PC-9 (cell line): ENCODE measurements around the gene GBE1. TPM values are rescaled to one million over a fixed set of nuclear protein-coding genes. Genes with fewer than 3 reads are reported as not detected.

Experiments
- BruUV-seq: library from RNA; stranded (reverse); fragments of 400-500 nt; replicated peaks from 2 replicates; lab custom pipeline; 2021; lab: Mats Ljungman, UMichigan
- CTCF ChIA-PET: fragments of 300-600 bp; sonication (Branson Sonifier 250); formaldehyde crosslinking; loops from one replicate; lab custom pipeline; 2022; ENCODE audit warnings: antibody characterized with exemption; lab: Charles Lee
- POLR2A ChIA-PET: fragments of 300-600 bp; sonication (Branson Sonifier 250); formaldehyde crosslinking; loops from one replicate; lab custom pipeline; 2022; ENCODE audit warnings: antibody characterized with exemption; ENCODE audit not compliant: unreplicated experiment; lab: Charles Lee
- DNase-seq, 2 experiments: peaks; one replicate each; pipeline versions ENCODE4 v3.0.0 to v3.0.0-alpha.2; 2015 to 2022; ENCODE audit warnings: mixed read lengths in 1 of 2
- H2AFZ ChIP-seq: fragments of 200-600 bp; sonication (generic); 2 replicates; pipeline ENCODE4 v1.8.1; 2017; ENCODE audit warnings: antibody characterized with exemption
- H3F3A ChIP-seq: fragments of 200-600 bp; sonication (generic); 2 replicates; pipeline ENCODE4 v1.8.1; 2017; ENCODE audit warnings: antibody characterized with exemption, mild to moderate bottlenecking, low read depth; ENCODE audit not compliant: insufficient read depth
- H3K27ac ChIP-seq: fragments of 200-600 bp; sonication (generic); 2 replicates; pipeline ENCODE4 v1.6.1; 2016; ENCODE audit warnings: mixed run types
- H3K27me3 ChIP-seq: fragments of 200-600 bp; sonication (generic); 2 replicates; pipeline ENCODE4 v1.6.1; 2016; ENCODE audit warnings: low read depth, mixed run types; ENCODE audit not compliant: insufficient read depth
- H3K36me3 ChIP-seq: fragments of 200-600 bp; sonication (generic); 2 replicates; pipeline ENCODE4 v1.6.1; 2016; ENCODE audit warnings: low read depth, mixed run types
- H3K4me1 ChIP-seq: fragments of 200-600 bp; sonication (generic); replicated peaks from 2 replicates; pipeline ENCODE4 v1.6.1; 2016; ENCODE audit warnings: mixed run types; ENCODE audit not compliant: insufficient read depth
- H3K4me2 ChIP-seq: fragments of 200-600 bp; sonication (generic); 2 replicates; pipeline ENCODE4 v1.6.1; 2017; ENCODE audit warnings: mixed run types
- H3K4me3 ChIP-seq: fragments of 200-600 bp; sonication (generic); 2 replicates; pipeline ENCODE4 v1.6.1; 2016; ENCODE audit warnings: mixed run types
- H3K79me2 ChIP-seq: fragments of 200-600 bp; sonication (generic); 2 replicates; pipeline ENCODE4 v1.6.1; 2017; ENCODE audit warnings: low read depth, mixed run types
- H3K9me2 ChIP-seq: fragments of 200-600 bp; sonication (generic); 2 replicates; pipeline ENCODE4 v1.8.1; 2017; ENCODE audit warnings: mild to moderate bottlenecking; ENCODE audit not compliant: insufficient read depth
- H3K9me3 ChIP-seq: fragments of 200-600 bp; sonication (generic); 2 replicates; pipeline ENCODE4 v1.8.1; 2016; ENCODE audit warnings: low read depth; ENCODE audit not compliant: insufficient read depth
- H4K20me1 ChIP-seq: fragments of 200-600 bp; sonication (generic); 2 replicates; pipeline ENCODE4 v1.8.1; 2017; ENCODE audit not compliant: insufficient read depth
- EZH2 ChIP-seq: fragments of 200-600 bp; sonication (generic); IDR thresholded peaks from 2 replicates; pipeline ENCODE4 v1.8.0; 2017; ENCODE audit warnings: antibody characterized with exemption, low read depth
- intact Hi-C: fragments of 100-400 bp; cut with micrococcal nuclease; formaldehyde crosslinking; loops from one replicate; pipeline ENCODE4 v1.10.0; 2022; ENCODE audit not compliant: unreplicated experiment
- total RNA-seq: library from RNA; stranded (reverse); gene quantifications from 2 replicates; pipeline ENCODE4 v1.2.3, GENCODE V29; 2021
- TF ChIP-seq, protein P1 (sequence below): fragments of 200-600 bp; sonication (generic); conservative IDR thresholded peaks from 2 replicates; pipeline ENCODE4 v1.6.1; 2017; ENCODE audit warnings: mixed run types, antibody characterized with exemption, mild to moderate bottlenecking, moderate library complexity

GBE1 gene
- total RNA-seq, 1 experiment from 2014 or later: 31.2 TPM

DNA sequence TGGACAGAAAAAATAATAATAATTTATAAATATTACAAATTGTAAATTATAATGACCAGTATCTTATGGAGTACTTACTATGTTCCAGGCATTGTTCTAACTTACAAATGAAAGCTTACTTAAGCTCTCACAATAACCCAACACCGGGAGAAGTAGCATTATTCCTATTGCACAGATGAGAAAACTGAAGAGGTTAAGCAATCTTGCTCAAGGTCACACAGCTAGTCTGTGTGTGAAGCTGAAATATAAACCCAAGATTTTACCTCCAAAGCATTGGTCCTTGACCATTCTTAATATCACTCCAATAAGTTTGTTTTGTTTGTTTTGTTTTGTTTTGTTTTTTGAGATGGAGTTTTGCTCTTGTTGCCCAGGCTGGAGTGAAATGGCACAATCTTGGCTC is 43.1 kb downstream of the GBE1 start:
- H2AFZ ChIP-seq: no peak overlapping the region
- H4K20me1 ChIP-seq: no peaks in the 10 kb centered on the region
- DNase-seq: no peak
- no peaks in the 10 kb centered on the region for H3K79me2 ChIP-seq
- no peak overlapping the region for H3K4me2 ChIP-seq
- H3K9me2 ChIP-seq: no peaks in the 10 kb centered on the region
- CTCF ChIA-PET: no interaction called here
- no peak overlapping the region for H3K4me3 ChIP-seq
- no peaks in the 10 kb centered on the region for H3K27me3 ChIP-seq
- no TSS peak for BruUV-seq
- H3F3A ChIP-seq: 0 out of 2 replicates have a peak, but pooled peaks cover 6% of the 10 kb centered on the region
- TF ChIP-seq, protein P1, sequence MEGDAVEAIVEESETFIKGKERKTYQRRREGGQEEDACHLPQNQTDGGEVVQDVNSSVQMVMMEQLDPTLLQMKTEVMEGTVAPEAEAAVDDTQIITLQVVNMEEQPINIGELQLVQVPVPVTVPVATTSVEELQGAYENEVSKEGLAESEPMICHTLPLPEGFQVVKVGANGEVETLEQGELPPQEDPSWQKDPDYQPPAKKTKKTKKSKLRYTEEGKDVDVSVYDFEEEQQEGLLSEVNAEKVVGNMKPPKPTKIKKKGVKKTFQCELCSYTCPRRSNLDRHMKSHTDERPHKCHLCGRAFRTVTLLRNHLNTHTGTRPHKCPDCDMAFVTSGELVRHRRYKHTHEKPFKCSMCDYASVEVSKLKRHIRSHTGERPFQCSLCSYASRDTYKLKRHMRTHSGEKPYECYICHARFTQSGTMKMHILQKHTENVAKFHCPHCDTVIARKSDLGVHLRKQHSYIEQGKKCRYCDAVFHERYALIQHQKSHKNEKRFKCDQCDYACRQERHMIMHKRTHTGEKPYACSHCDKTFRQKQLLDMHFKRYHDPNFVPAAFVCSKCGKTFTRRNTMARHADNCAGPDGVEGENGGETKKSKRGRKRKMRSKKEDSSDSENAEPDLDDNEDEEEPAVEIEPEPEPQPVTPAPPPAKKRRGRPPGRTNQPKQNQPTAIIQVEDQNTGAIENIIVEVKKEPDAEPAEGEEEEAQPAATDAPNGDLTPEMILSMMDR: no peak
- no peak for TF ChIP-seq EZH2
- H3K9me3 ChIP-seq: no peaks in the 10 kb centered on the region
- H3K27ac ChIP-seq: no peak overlapping the region
- POLR2A ChIA-PET: no interaction called here
- peaks cover 10% of the 10 kb centered on the region; the same call in 1 of the 2 replicates for H3K4me1 ChIP-seq
- intact Hi-C loops: no loop called here
- no peaks in the 10 kb centered on the region for H3K36me3 ChIP-seq

DNA sequence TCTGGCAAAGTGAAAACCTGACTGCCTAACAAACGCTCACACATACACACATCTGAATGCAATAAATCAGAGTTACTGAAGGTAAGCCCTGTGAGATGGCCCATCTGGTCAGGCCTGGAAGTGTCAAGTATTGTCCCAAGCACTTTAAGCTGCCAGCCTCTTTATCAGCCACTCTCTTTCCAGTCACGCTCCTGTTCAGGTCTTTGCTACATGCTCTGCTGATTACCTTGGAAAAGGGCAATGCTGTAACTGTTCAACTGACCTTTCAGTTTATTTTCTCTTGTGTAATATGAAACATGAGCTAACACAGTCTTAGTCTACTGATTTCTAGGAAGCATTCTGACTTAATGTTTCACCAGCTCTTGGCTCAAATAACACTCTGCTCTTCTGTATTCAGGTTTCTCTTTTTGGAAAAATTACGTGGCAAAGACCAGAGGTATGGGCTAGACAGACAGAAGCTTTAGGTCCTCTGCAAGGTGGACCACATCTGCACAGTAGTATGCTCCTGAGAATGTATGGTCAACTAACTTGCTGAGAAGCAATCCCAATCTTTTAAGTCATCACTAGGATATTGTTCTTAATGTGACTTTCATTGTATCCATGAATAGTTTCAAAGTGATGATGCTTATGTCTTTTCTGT is 44.5 kb downstream of the GBE1 start:
- POLR2A ChIA-PET: interaction anchor here (0.5 kb wide), 1 partner anchor 1209 kb away, joined by 5 read pairs; no protein-coding TSS in a partner anchor
- DNase-seq: peak in 1 of 2 experiments; percentile 65
- peak overlapping the region; percentile 28; the same call in 1 of the 2 replicates for H3K4me2 ChIP-seq
- no peaks in the 10 kb centered on the region for H4K20me1 ChIP-seq
- H3K36me3 ChIP-seq: no peaks in the 10 kb centered on the region
- TF ChIP-seq, protein P1: no peak
- TF ChIP-seq EZH2: no peak
- intact Hi-C loops: no loop called here
- 0 out of 2 replicates have a peak, but pooled peaks cover 6% of the 10 kb centered on the region for H3F3A ChIP-seq
- H3K9me3 ChIP-seq: no peaks in the 10 kb centered on the region
- BruUV-seq: no TSS peak
- peaks cover 10% of the 10 kb centered on the region; the same call in 1 of the 2 replicates for H3K4me1 ChIP-seq
- no peaks in the 10 kb centered on the region for H3K27me3 ChIP-seq
- CTCF ChIA-PET: no interaction called here
- H2AFZ ChIP-seq: no peak overlapping the region
- H3K4me3 ChIP-seq: no peak overlapping the region
- H3K79me2 ChIP-seq: no peaks in the 10 kb centered on the region
- peak overlapping the region; percentile 5; the same call in 1 of the 2 replicates for H3K27ac ChIP-seq
- H3K9me2 ChIP-seq: no peaks in the 10 kb centered on the region

DNA sequence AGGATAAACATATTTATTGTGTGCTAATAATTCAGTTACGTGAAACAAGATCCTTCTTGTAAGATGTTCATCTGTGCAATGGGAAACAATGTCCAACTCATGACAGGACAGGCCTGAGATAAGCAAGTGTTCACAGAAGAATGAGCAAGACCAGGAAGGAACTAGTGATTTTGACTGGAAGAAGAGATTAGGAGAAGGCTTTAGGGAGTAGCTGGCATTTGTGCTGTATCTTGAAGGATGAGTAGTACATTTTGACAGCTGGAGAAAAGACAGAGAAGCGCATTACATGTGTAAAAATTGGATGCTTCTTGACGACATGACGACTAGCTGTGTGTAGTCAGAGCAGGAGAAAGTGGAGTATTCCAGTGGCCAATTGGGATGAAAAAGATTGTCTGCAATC is 48.4 kb downstream of the GBE1 start:
- intact Hi-C loops: no loop called here
- H2AFZ ChIP-seq: no peak overlapping the region
- no peak overlapping the region for H3K4me3 ChIP-seq
- no peak overlapping the region for H3K4me2 ChIP-seq
- DNase-seq: no peak
- H3K79me2 ChIP-seq: no peaks in the 10 kb centered on the region
- ChIA-PET CTCF (no interaction called here), POLR2A (no interaction called here)
- no peaks in the 10 kb centered on the region for H3K36me3 ChIP-seq
- H3F3A ChIP-seq: 0 out of 2 replicates have a peak, but pooled peaks cover 6% of the 10 kb centered on the region
- BruUV-seq: no TSS peak
- H3K9me2 ChIP-seq: no peaks in the 10 kb centered on the region
- no peaks in the 10 kb centered on the region for H4K20me1 ChIP-seq
- TF ChIP-seq, protein P1: no peak
- no peak for TF ChIP-seq EZH2
- no peak overlapping the region for H3K27ac ChIP-seq
- no peaks in the 10 kb centered on the region for H3K27me3 ChIP-seq
- H3K9me3 ChIP-seq: no peaks in the 10 kb centered on the region
- H3K4me1 ChIP-seq: peaks cover 10% of the 10 kb centered on the region; the same call in 1 of the 2 replicates
